Natural killer cell (primary cell): Measurements from ENCODE around the gene PHLDB3. TPM values are rescaled to one million over a fixed set of nuclear protein-coding genes. Genes with fewer than 3 reads are reported as not detected.

Experiments
- ATAC-seq, 3 donors: fragments of 150-1000 bp in 2 of 3; fragments of 200-7000 bp in 1 of 3; cut with Tn5 transposase; 1 replicate in 1 of 3; 2 replicates in 2 of 3; pipeline ENCODE4 v1.10.0; 2021; ENCODE audit warnings: mild to moderate bottlenecking in 2 of 3, moderate library complexity in 2 of 3
- DNase-seq, 2 donors: peaks; one replicate each; pipeline versions ENCODE4 v3.0.0 to v3.0.0-alpha.2; 2013 to 2021; ENCODE audit warnings: mixed read lengths in 1 of 2
- H3K27ac ChIP-seq: one replicate; pipeline ENCODE4 v1.5.1; 2013; ENCODE audit warnings: mild to moderate bottlenecking, low read length
- H3K27me3 ChIP-seq: one replicate; pipeline ENCODE4 v1.6.1; 2013; ENCODE audit warnings: low read length; ENCODE audit not compliant: control insufficient read depth, insufficient read depth
- H3K36me3 ChIP-seq: one replicate; pipeline ENCODE4 v1.6.1; 2013; ENCODE audit warnings: low read length; ENCODE audit not compliant: control insufficient read depth, insufficient read depth
- H3K4me1 ChIP-seq: one replicate; pipeline ENCODE4 v1.6.1; 2013; ENCODE audit warnings: low read length; ENCODE audit not compliant: control insufficient read depth, insufficient read depth
- H3K4me3 ChIP-seq: one replicate; pipeline ENCODE4 v1.5.1; 2013; ENCODE audit warnings: low read length
- H3K9me3 ChIP-seq: one replicate; pipeline ENCODE4 v1.6.1; 2013; ENCODE audit warnings: low read length; ENCODE audit not compliant: control insufficient read depth, insufficient read depth
- H3K27ac Mint-ChIP-seq, 2 donors: one replicate each; pipeline ENCODE4 v1.8.0; 2022; ENCODE audit warnings: mild to moderate bottlenecking in 2 of 2, mixed read lengths in 2 of 2, moderate library complexity in 1 of 2
- H3K27me3 Mint-ChIP-seq, 2 donors: one replicate each; pipeline ENCODE4 v1.8.0; 2022; ENCODE audit warnings: low read depth in 2 of 2, mixed read lengths in 2 of 2
- H3K36me3 Mint-ChIP-seq: one replicate; pipeline ENCODE4 v1.8.0; 2022; ENCODE audit warnings: mixed read lengths
- H3K4me1 Mint-ChIP-seq, 2 donors: one replicate each; pipeline ENCODE4 v1.8.0; 2022; ENCODE audit warnings: mixed read lengths in 2 of 2
- H3K4me3 Mint-ChIP-seq: one replicate; pipeline ENCODE4 v1.8.0; 2022; ENCODE audit warnings: mild to moderate bottlenecking, moderate library complexity, mixed read lengths
- H3K9me3 Mint-ChIP-seq, 2 donors: one replicate each; pipeline ENCODE4 v1.8.0; 2022; ENCODE audit warnings: mixed read lengths in 2 of 2
- WGBS: methylation state at CpG from one replicate; pipeline ENCODE4 v1.1.7; 2013; ENCODE audit warnings: missing lambda C conversion rate; ENCODE audit not compliant: insufficient coverage; 5-methylcytosine and 5-hydroxymethylcytosine counted together
- intact Hi-C: fragments of 100-400 bp; cut with micrococcal nuclease; formaldehyde crosslinking; loops from one replicate; pipeline ENCODE4 v1.14.2; 2022
- total RNA-seq, 4 donors: library from RNA; stranded (reverse); fragments of 120-200 nt in 1 of 4; gene quantifications; one replicate each; pipeline versions ENCODE4 v1.2.3 to v1.2.4, GENCODE V29; 2013 to 2022
- TF ChIP-seq, protein P1 (sequence below): fragments of 200-600 bp; IDR thresholded peaks from one replicate; pipeline ENCODE4 v1.8.0; 2022; ENCODE audit warnings: antibody characterized with exemption

The PHLDB3 gene
- total RNA-seq, 3 donors from 2014 or later (not counting 1 experiment from before 2014, with no cell fraction given), result 24.5 to 24.9 (median 24.8) TPM

- Mint-ChIP-seq H3K4me3 (no peak overlapping the region), H3K9me3 (no peaks in the 10 kb centered on the region), H3K27me3 (peaks cover 6 to 9% of the 10 kb centered on the region in 2 donors), H3K27ac (no peak overlapping the region), H3K36me3 (no peaks in the 10 kb centered on the region), H3K4me1 (peaks cover 0 to 7% of the 10 kb centered on the region in 2 donors)
- Histone ChIP-seq H3K36me3 (no peaks in the 10 kb centered on the region), H3K4me3 (no peak overlapping the region), H3K27ac (no peak overlapping the region), H3K9me3 (no peaks in the 10 kb centered on the region), H3K4me1 (peaks cover 3% of the 10 kb centered on the region), H3K27me3 (no peaks in the 10 kb centered on the region)
- TF ChIP-seq, protein P1, sequence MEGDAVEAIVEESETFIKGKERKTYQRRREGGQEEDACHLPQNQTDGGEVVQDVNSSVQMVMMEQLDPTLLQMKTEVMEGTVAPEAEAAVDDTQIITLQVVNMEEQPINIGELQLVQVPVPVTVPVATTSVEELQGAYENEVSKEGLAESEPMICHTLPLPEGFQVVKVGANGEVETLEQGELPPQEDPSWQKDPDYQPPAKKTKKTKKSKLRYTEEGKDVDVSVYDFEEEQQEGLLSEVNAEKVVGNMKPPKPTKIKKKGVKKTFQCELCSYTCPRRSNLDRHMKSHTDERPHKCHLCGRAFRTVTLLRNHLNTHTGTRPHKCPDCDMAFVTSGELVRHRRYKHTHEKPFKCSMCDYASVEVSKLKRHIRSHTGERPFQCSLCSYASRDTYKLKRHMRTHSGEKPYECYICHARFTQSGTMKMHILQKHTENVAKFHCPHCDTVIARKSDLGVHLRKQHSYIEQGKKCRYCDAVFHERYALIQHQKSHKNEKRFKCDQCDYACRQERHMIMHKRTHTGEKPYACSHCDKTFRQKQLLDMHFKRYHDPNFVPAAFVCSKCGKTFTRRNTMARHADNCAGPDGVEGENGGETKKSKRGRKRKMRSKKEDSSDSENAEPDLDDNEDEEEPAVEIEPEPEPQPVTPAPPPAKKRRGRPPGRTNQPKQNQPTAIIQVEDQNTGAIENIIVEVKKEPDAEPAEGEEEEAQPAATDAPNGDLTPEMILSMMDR, result no peak
- 86% methylated on average over 4 of the region's 4 CpGs for WGBS
- intact Hi-C loops, result no loop called here
- DNase-seq, result no peak
- ATAC-seq, result no peak
Measured at GRCh38 chr19:43457809-43458208, 46.7 kb downstream of the PHLDB3 start.

GRCh38 chr19:43455321-43456113, 49.0 kb downstream of the PHLDB3 start:
- no peak for ATAC-seq
- intact Hi-C loops, result no loop called here
- Histone ChIP-seq H3K4me3 (no peak overlapping the region), H3K4me1 (no peaks in the 10 kb centered on the region), H3K9me3 (no peaks in the 10 kb centered on the region), H3K27me3 (no peaks in the 10 kb centered on the region), H3K27ac (no peak overlapping the region), H3K36me3 (no peaks in the 10 kb centered on the region)
- Mint-ChIP-seq H3K4me3 (no peak overlapping the region), H3K27ac (peak overlapping the region in 1 of 2 donors; percentile 68), H3K4me1 (peaks cover 0 to 7% of the 10 kb centered on the region in 2 donors), H3K9me3 (no peaks in the 10 kb centered on the region), H3K36me3 (no peaks in the 10 kb centered on the region), H3K27me3 (peaks cover 9 to 13% of the 10 kb centered on the region in 2 donors)
- 50% methylated on average over 10 of the region's 10 CpGs for WGBS
- TF ChIP-seq, protein P1, result no peak
- DNase-seq, result no peak

GRCh38 chr19:43454031-43454430, 50.5 kb downstream of the PHLDB3 start:
- Mint-ChIP-seq H3K4me3 (no peak overlapping the region), H3K4me1 (peaks cover 0 to 7% of the 10 kb centered on the region in 2 donors), H3K27me3 (peaks cover 9 to 13% of the 10 kb centered on the region in 2 donors), H3K27ac (no peak overlapping the region), H3K36me3 (no peaks in the 10 kb centered on the region), H3K9me3 (no peaks in the 10 kb centered on the region)
- TF ChIP-seq, protein P1, result no peak
- Histone ChIP-seq H3K27me3 (no peaks in the 10 kb centered on the region), H3K36me3 (no peaks in the 10 kb centered on the region), H3K4me1 (no peaks in the 10 kb centered on the region), H3K9me3 (no peaks in the 10 kb centered on the region), H3K27ac (no peak overlapping the region), H3K4me3 (no peak overlapping the region)
- ATAC-seq, result no peak
- no peak for DNase-seq
- WGBS, result 82% methylated on average over 2 of the region's 2 CpGs
- intact Hi-C loops, result no loop called here

- TF ChIP-seq, protein P1, result no peak
- H3K9me3 Mint-ChIP-seq, result no peaks in the 10 kb centered on the region
- H3K4me1 Mint-ChIP-seq, result peaks cover 0 to 7% of the 10 kb centered on the region in 2 donors
- H3K36me3 Mint-ChIP-seq, result no peaks in the 10 kb centered on the region
- intact Hi-C loops, result no loop called here
- DNase-seq (no peak), ATAC-seq (no peak)
- no peak overlapping the region for H3K27ac Mint-ChIP-seq
- Histone ChIP-seq H3K9me3 (no peaks in the 10 kb centered on the region), H3K36me3 (no peaks in the 10 kb centered on the region), H3K4me1 (no peaks in the 10 kb centered on the region), H3K27me3 (no peaks in the 10 kb centered on the region), H3K4me3 (no peak overlapping the region), H3K27ac (no peak overlapping the region)
- WGBS, result 77% methylated on average over 3 of the region's 3 CpGs
- H3K4me3 Mint-ChIP-seq, result no peak overlapping the region
- peaks cover 9 to 13% of the 10 kb centered on the region in 2 donors for H3K27me3 Mint-ChIP-seq
Measured at GRCh38 chr19:43452582-43452981, 52.0 kb downstream of the PHLDB3 start.
